SKM-1 treated with dmso at 0.1 percent for 144 hours (cell line): ENCODE data around the gene EXOSC7.
"Not testable (repeated sequence)": the region's sequence is repeated elsewhere in the genome, so short reads cannot be mapped to it uniquely, and the experiment has no call there.

Experiments
- DNase-seq: peaks from one replicate; lab custom pipeline; 2025; ENCODE audit not compliant: unreplicated experiment; lab: John Stamatoyannopoulos, UW

The EXOSC7 gene

DNA sequence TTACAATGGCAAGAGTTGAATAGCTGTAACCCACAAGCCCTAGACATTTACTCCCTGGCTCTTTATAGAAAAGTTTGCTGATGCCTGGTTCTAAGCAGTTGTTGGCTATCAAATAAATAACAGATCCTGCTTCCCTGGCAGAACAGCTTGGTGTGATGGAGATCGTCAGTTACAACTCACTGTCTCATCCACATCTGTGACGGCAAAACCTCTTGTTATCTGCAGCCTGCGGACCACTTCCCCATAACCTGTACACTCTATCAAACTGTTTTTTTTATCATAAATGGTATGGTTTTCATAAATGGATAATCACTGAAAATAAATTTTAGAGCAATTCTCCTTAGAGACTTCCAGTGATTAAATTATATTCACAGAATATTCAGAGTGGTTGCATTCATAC lies 14.2 kb upstream of the EXOSC7 start:
- no peak for DNase-seq

DNA sequence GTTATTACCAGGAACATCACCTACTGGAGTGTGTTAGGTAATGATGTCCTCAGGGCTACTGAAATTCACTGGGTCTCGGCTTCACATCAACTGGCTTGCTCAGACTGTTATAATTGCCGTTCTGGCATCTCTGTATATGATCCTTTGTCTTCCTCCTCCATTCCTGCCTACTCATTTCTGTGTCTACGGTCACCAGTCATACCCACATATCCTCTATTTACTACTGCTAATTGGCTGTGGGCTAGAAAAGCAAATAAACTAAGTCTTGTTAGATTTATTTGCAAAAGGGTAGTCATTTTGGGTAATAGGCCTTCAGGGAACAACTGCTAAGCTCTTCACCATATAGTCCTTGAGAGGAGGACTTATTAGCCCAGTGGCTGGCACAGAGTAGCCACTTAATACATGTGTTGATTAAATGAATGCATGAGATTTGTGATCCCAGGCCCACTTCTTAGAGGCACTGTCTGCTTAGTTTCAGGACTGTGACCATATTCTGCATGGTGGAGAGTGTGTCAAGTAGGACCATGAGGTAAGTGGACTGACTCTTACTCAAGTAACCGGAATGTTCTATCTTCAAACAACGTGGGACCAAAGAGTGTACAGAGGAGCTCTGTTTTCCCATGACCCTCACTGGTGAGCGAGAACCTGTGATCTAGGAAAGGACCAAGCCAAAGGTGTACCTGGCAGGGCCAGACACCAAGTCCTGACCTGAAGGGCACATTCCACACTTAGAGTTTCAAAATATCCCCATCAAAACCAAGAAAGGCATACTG lies 13.2 kb upstream of the EXOSC7 start:
- DNase-seq, result no peak

DNA sequence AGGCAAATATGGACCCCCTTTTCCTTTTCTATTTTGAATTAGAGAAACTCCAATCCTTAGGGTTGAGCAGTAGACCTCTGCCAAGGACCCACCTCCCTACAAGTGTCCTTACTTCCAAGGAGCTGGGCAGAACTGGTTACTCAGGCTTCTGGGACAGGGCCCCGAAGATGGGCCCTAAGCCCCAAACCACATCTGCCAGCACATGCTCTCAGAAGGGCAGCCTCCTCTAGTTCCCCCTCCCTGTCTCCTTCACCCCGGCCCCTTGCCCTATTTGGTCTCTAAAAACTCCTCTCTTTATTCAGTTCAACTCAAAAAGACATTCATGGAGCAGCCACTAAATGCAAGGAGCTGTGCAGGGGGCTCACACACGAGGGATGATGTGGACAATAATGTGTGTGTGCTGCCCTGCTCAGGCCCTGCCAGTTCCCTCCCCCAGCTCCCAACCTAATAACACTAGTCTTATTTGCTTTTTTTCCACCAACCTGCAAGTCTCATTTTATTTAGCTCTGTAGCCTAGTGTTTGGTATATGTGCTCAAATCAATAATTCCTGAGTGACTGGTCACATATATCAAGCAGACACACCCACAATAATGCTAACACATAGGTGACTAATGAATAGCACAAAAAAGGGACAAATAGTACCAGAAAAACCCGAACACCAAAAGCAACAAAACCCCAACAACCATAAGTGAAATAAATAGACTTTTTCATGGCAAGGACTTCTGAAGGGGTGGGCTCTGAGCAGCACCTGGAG lies 12.3 kb upstream of the EXOSC7 start:
- no peak for DNase-seq

DNA sequence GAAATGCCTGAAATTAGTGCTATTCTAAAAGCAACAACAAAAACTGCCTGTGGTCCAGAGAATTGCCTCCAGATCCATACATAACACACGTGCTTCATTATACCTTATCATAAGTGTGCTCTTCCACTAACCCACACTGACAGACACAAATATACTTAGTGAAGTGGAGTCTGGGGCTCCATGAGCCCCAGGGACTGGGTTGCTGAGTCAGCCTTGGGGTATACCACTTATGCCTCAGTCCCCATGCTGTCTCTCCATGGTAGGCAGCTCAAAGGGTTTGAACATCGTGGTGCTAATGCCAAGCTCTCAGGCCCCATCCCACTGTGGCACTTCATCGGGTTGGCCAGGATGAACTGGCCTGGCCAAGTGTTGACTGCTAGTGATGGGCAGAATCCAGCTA lies 10.9 kb upstream of the EXOSC7 start:
- DNase-seq, result no peak

DNA sequence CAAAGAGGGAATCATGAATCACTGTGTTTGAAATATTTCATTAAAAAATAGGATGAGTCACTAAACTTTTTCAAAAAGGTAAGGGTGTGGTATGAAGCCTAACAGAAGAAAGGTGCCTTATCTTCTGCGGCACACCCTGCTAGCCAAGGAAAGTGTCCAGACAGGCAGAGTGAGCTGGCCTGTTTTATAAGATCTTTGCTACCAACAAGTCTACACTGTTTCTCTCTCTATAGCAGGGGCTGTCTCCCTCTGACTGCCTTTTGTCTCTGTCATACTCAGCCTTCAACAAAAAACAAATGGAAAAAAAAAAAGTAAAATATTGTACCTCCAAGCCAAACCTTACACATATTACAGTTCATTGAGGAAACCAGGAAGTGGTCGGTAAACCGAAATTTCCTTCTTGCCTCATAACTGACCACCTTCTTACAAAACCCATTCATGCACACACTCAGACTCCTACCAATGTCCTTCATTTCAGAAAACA lies 9.2 kb upstream of the EXOSC7 start:
- DNase-seq, result peak; percentile 94

DNA sequence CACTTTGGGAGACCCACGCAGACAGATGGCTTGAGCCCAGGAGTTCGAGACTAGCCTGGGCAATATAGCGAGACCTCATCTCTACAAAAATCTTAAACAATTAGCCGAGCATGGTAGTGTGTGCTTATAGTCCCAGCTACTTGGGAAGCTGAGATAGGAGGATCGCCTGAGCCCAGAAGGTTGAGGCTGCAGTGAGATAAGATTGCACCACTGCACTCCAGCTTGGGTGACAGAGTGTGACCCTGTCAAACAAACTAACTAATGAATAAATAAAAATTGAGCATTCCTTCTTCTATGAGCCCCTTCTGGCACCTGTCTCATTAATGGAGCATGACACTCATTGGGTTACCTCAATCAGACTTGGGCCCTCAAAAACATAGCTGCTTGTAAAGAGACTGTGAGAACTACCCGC lies 7.6 kb upstream of the EXOSC7 start:
- DNase-seq, result no peak

DNA sequence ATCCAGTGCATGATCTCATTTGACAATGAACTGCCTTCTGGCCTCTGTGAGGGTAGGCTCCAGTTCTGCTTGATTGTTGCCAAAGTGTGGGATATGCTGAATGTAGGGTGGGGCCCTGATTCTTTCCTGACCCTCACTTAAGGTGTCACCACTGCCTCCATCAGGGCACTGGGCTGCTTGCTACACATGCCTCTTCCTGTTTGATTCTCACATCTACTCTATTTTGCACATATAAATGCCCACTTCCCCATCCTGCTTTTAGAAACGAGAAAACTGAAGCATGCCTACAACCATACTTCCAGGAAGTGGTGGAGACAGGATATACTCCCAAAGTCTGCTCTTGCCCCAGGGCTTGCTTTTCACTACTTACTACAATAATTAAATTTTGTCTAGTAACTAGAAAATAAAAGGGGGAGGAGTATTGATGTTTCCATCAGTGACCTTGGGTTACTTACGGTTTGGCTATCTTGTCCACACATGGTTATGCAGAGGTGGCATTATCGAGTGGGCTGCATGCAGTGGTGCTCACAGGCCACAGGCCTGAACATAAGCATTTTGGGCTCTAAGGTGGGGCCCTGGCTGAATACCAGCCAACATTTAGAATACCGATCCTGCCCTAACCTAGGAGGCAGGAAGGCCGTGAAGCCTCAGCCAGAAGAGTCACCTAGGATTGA lies 6.8 kb upstream of the EXOSC7 start:
- peak; percentile 83 for DNase-seq

DNA sequence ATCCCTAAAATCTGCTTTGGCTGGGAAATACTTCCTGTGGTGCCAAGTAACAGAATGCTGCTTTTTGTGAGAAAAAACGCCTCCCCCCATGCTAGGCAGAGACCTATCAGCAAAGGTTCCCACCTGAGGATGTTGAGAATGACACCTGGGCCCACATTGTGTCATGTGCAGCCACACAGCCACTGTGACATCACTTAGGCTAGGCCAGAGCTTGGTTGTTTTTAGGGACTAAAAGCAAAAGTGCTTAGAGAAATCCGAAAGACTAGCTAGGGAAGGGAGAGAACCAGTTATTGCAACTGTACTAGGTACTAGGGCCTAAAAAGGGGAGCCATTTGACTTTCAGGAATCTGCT lies 6.2 kb upstream of the EXOSC7 start:
- DNase-seq, result no peak

DNA sequence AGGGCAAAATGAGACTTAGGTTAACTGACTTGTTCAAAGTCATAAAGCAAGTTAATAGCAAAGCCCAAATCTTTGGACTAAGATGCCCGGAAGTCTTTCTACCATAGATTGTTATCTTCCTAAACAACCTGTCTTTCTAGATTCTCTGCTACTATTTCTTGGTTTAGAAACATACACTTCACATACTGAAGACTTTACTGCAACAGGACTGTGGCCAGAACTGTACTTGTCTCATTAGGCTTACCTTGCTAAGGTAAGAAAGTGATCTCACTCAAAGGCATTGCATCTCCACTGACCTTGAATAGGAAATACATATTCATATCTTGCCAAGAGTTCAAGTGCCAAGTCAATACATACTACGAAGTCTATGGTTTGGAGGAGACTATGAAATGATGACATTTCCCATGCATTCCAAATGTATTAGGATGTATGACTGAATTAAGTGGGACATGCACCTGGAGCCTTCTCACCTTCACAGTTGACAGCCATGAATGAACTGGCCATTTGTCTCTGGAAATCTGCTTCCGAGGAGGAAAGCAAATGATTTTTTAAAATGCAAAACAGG lies 5.0 kb upstream of the EXOSC7 start:
- no peak for DNase-seq

DNA sequence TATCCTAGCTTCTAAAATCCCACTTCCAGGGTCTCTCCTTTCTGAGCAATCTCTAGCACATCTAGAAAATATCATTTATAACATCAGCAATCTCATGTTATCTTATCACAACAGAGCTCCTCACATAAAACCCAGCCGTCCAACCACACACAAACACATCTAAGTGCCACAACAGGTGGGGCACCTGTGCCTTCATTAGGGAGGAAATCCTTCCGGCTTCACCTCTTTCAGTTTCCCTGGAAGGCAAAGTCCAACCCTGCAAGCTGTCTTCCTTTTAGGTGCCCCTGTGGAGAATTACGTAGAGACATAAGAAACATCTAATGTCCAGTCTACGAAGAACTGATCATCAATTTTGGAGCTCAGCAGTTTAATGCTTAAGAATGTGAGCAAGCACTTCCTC lies 1.6 kb upstream of the EXOSC7 start:
- DNase-seq, result no peak

DNA sequence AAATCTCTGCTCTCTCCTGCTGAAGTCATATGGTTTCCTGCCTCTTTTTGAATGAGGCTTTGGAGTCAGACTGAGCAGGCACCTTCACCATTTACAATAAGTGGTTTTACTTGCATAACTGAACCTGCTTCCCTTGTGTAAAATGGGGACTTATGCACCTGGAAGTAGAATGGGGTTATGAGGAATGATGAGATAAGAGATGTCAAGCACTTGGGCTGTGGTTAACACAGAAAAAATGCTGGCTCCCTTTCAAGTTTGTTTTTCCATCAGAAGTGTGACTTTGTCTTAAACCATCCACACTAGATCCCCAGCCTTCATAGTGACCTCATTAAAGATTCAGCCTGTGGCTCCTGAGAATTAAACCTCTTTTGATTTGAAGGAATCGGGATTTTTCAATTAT lies 5.2 kb downstream of the EXOSC7 start:
- no peak for DNase-seq

DNA sequence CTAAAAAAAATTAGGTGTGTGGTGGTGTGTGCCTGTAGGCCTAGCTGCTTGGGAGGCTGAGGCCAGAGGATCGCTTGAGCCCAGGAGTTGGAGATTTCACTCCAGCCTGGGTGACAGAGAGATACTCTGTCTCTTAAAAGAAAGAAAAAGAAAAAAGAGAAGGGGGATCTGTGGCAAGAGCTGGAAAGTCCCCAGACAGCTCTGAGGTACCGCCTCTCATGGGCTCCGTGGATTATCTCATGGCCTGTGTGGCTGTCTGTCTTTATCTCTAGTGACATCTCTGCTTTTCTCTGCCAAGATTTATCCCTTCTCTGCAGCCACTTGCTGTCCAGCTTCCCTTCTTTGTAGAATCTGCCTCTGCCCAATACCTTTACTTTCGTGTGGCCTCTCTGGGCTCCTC lies 5.7 kb downstream of the EXOSC7 start:
- DNase-seq, result no peak

DNA sequence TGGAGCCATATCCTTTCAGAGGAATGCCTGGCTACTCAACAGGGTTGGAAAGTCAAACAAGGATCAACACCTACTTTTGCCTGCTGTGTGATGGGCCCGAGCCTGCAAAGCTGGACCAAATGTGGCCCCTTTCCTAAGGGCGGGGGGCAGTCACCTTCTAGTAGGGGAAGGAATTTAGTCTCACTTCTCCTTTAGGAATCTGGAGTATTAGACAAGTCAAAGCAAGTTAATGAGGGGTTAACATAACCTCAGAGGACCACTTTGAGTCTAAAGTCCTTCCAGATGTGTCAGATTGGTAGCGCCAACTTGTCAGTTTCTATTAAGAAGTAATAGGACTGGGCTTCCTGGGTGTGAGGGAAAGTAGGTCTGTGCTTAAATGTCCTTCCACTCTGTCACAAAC lies 6.8 kb downstream of the EXOSC7 start:
- DNase-seq, result no peak

DNA sequence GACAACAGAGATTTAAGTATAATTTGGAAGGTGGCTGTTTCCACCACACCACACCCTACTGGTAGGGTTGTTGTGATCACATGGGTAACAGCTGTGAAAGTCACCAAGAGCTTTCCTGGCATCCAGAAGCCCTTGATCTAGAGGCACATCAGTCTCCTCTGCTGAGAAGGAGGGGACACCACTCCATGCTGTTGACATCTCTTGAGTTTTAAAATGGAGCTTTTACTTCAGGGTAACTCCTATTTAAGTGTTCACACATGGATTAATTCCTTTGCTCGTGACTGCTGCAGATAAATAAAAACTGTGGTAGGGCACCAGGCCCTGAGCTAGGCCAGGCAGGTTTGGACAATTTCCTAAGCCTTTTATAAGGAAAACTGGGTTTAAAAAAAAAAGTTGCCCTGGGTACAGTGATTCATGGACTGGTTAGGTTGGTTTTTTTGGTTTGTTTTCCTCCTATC lies 7.5 kb downstream of the EXOSC7 start:
- DNase-seq, result no peak

DNA sequence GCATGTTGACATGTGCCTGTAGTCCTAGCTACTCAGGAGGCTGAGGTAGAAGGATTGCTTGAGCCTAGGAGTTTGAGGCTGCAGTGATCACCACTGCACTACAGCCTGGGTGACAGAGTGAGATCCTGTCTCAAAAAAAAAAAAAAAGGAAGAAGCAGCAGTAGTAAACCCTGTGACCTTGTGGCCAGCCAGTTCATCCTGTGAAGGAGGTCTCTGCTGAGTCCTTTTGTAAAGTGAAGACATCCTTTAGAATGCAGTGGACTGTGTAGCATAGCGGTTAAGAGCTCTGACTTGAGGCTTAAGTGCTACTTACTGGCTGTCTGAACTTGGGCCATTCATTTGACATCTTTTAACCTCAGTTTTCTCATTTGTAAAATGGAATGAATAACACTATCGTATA lies 8.3 kb downstream of the EXOSC7 start:
- peak; percentile 22 for DNase-seq

DNA sequence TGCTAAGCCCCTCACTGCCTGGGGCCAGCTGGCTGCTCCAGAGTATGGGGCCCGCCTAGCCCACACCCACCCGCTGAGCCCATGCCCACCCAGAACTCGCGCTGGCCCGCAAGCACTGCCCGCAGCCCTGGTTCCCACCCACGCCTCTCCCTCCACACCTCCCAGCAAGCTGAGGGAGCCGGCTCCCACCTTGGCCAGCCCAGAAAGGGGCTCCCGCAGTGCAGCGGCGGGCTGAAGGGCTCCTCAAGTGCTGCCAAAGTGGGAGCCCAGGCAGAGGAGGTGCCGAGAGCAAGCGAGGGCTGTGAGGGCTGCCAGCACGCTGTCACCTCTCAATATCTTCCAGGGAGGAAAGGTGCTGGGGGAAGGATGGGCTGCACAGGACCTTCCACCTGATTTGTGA lies 10.3 kb downstream of the EXOSC7 start:
- DNase-seq, result not testable (repeated sequence)

DNA sequence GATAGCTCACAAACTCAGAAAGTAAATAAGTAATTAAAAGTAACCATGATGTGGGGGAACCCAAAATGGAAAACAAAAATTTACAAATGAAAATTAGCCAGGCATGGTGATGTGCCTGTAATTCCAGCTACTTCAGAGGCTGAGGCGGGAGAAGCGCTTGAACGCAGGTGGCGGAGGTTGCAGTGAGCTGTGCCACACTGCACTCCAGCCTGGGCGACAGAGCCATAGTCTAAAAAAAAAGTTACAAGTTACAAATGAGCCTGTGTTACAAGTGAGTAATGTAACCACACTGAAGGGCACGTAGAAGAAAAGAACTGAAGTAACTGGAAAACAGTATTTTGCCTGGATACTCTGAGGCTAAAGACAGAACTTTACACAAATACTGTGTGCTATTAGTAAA lies 11.3 kb downstream of the EXOSC7 start:
- DNase-seq, result no peak

DNA sequence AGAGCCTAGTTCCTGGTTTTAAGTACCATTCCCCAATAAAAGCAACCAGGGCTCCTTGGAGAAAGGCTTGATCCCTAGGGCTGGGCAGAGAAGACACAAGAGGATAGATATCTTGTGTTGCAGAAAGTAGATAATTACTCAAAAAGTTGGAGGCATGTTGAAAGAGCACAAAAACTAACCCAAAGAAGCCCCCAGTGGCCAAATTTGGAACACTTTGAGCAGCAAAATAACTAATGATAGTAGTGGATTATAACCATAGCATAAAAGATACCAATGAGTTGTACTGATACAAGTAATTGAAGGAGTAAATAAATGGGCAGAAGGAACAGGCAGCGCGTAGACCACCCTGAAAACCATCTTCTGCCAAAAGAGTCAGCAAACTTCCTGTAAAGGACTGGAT lies 12.0 kb downstream of the EXOSC7 start:
- peak; percentile 37 for DNase-seq

DNA sequence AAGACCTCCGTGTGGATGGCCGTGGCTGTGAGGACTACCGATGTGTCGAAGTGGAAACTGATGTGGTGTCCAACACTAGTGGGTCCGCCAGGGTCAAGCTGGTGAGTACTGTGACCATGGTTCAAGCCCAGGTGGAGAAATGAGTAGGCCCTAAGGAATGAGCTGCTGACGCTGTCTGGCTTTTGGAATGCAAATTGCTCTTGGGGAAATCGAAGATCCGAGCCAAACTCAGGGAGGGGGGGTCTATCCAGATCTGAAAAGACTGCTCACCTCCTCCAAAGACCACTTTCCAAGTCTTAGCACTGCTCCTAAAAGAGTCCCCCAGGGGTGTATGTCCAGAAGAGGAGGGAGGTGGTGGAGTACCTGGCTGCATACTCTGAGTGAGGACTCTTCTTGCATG lies 13.1 kb downstream of the EXOSC7 start:
- DNase-seq, result no peak

DNA sequence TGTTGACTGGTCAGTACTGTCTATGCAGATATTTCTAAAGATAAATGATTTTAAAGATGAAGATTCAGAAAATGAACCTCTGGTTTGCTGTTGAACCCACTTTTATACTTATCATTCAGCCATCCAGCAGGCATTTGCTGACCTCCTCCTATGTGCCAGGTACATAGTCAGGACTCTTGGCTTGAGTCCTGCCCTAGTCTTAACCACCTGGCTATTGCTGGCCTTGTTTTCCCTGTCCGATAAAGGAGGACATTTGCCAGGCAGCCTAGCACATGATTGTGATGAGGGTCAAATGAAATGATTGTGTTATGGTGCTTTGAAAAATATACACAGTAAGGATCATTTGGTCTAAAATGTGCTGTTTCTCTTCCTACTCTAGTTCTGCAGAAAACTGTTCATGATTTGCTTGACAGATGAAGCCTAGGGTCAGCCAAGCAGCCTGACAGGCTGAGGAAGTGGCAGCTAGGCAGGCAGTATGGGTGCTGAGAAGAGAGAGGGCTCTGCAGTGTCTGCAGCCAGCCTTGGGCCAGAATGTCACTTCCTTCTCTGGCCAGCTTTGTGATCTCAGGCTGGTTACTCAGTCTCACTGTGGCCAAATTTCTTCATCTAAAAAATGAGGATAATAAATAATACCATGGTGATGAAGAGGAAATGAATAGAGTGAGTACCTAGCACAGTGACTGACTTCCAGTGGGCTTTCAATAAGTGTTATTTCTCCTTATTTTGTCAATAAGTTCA lies 13.8 kb downstream of the EXOSC7 start:
- no peak for DNase-seq

DNA sequence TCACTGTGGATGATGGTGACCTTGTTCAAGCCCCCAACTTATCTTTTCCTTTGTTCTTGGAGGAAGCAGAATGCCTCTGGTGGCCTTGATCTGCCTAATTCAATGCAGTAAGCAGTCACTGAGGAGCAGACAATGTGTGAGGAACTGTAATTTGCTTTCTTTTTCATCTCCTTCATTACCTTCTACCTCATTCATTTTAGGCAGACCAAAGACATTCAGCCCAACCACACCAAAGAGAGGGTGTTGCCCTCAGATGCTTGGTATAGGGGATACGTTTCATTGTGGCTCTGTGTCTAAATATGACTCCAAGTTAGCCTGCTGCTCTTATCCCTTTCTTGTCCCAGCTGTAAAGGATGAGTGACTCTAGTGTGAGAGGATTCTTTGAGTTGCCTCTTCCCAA lies 15.3 kb downstream of the EXOSC7 start:
- no peak for DNase-seq
